Measurements from ENCODE around the gene BIK.

DNA sequence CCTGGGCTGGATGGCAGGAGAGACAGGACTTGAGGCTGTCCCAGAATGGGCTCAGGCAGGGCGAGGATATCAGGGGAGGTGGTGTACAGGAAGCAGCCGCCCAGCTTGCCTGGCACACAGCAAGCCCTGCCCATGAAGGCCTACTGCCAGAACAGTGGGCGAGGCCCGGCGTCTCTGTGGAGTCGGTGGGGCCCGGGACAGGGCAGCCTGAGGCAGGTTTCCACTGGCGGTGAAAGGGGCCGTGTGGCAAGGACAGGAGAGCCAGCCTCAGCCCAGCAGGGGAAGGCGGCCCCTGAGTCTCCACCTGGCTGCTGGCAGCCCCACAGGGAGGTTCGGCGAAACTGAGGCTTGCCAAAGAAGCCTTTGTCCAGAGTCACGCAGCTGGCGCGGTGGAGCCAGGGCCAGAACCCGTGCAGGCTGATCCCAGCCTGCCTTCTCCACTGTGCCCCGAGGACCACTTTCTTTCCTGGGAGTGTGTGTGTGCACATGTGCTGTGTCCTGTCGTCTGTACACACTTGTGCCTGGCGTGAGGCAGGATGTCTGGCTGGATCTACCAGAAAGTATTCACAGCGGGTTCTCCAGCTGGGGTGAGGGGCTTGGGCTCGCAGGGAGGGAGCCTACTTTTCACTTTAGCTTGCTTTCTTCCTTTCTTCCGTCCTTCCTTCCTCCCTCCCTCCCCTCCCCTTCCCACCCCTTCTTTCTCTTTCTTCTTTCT lies 42.0 kb downstream of the BIK start:
- TF ChIP-seq, protein P1, sequence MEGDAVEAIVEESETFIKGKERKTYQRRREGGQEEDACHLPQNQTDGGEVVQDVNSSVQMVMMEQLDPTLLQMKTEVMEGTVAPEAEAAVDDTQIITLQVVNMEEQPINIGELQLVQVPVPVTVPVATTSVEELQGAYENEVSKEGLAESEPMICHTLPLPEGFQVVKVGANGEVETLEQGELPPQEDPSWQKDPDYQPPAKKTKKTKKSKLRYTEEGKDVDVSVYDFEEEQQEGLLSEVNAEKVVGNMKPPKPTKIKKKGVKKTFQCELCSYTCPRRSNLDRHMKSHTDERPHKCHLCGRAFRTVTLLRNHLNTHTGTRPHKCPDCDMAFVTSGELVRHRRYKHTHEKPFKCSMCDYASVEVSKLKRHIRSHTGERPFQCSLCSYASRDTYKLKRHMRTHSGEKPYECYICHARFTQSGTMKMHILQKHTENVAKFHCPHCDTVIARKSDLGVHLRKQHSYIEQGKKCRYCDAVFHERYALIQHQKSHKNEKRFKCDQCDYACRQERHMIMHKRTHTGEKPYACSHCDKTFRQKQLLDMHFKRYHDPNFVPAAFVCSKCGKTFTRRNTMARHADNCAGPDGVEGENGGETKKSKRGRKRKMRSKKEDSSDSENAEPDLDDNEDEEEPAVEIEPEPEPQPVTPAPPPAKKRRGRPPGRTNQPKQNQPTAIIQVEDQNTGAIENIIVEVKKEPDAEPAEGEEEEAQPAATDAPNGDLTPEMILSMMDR (IDR thresholded peaks at IDR 0.05), result no peak
- TF ChIP-seq EP300 (IDR thresholded peaks at IDR 0.05), result no peak
